Kidney (tissue), 14 donors: Measurements from ENCODE around the gene MLXIPL. TPM values are rescaled to one million over a fixed set of nuclear protein-coding genes. Genes with fewer than 3 reads are reported as not detected.

ENCODE experiments used
- DNase-seq, 5 donors: peaks; one replicate each; pipeline ENCODE4 v3.0.0-alpha.2; 2013 to 2020
- FAIRE-seq: peaks from 2 replicates; lab custom pipeline; 2012; peaks lifted over from hg19 to GRCh38; lab: Jason Lieb, UNC
- H3K27ac ChIP-seq, 2 donors: one replicate each; pipeline ENCODE4 v1.7.0; 2013; ENCODE audit warnings: low read depth in 2 of 2, low read length in 2 of 2, inconsistent platforms in 1 of 2
- H3K27me3 ChIP-seq: one replicate; pipeline ENCODE4 v1.7.1; 2013; ENCODE audit warnings: low read length, inconsistent platforms; ENCODE audit not compliant: control insufficient read depth, insufficient read depth
- H3K36me3 ChIP-seq, 3 donors: one replicate each; pipeline versions ENCODE4 v1.7.0 to v1.7.1; 2013; ENCODE audit warnings: low read length in 3 of 3, control low read depth in 1 of 3, inconsistent platforms in 1 of 3; ENCODE audit not compliant: insufficient read depth in 3 of 3, control insufficient read depth in 2 of 3
- H3K4me1 ChIP-seq, 3 donors: one replicate each; pipeline versions ENCODE4 v1.7.0 to v1.7.1; 2013; ENCODE audit warnings: low read length in 3 of 3, inconsistent platforms in 1 of 3, low read depth in 1 of 3; ENCODE audit not compliant: control insufficient read depth in 2 of 3, insufficient read depth in 2 of 3
- H3K4me3 ChIP-seq, 3 donors: one replicate each; pipeline versions ENCODE4 v1.7.0 to v1.8.1; 2013; ENCODE audit warnings: low read length in 3 of 3, control low read depth in 1 of 3, inconsistent platforms in 1 of 3
- H3K9ac ChIP-seq, 3 donors: one replicate each; pipeline versions ENCODE4 v1.7.0 to v1.7.1; 2013; ENCODE audit warnings: low read length in 3 of 3, control low read depth in 1 of 3, inconsistent platforms in 1 of 3
- H3K9me3 ChIP-seq, 3 donors: one replicate each; pipeline versions ENCODE4 v1.7.0 to v1.7.1; 2013; ENCODE audit warnings: low read length in 3 of 3, control low read depth in 1 of 3, inconsistent platforms in 1 of 3; ENCODE audit not compliant: control insufficient read depth in 2 of 3, insufficient read depth in 1 of 3
- intact Hi-C: fragments of 100-400 bp; cut with DNase I; formaldehyde crosslinking; loops from one replicate; pipeline ENCODE4 v1.11.1; 2022
- polyA plus RNA-seq: library from polyadenylated mRNA; stranded (reverse); fragments of 350-450 nt; fragmentation: Illumina TruSeq; extraction: RNeasy Lipid Tissue Mini Kit (QIAGEN cat#74804); gene quantifications from one replicate; pipeline ENCODE4 v1.2.3, GENCODE V29; 2014; ENCODE audit warnings: low read depth, low replicate concordance; ENCODE audit not compliant: insufficient read depth
- total RNA-seq: library from RNA; stranded (reverse); fragmentation: NEBNext Ultra II Directional; extraction: Animal tissue kit (Norgen Biotek cat#: 25700); gene quantifications from one replicate; pipeline ENCODE4 v1.2.1, GENCODE V29; 2021
- TF ChIP-seq, protein P1 (sequence below): IDR thresholded peaks from 3 replicates; pipeline ENCODE4 v1.5.1; 2012; ENCODE audit warnings: mild to moderate bottlenecking, moderate library complexity, borderline replicate concordance; ENCODE audit not compliant: insufficient read depth; ENCODE audit errors: extremely low read depth
- donor health status: control.
- donor health status: control.
- donor health status: control.
- donor health status: control.
- donor health status: control.
- donor health status: DM: yes; HTN: yes; CAD: no.
- donor health status: Normal renal cell carcinoma (clear cell type).

MLXIPL gene
- total and polyA plus RNA-seq, 2 donors from 2014 or later, result 26.2 to 27.9 TPM

DNA sequence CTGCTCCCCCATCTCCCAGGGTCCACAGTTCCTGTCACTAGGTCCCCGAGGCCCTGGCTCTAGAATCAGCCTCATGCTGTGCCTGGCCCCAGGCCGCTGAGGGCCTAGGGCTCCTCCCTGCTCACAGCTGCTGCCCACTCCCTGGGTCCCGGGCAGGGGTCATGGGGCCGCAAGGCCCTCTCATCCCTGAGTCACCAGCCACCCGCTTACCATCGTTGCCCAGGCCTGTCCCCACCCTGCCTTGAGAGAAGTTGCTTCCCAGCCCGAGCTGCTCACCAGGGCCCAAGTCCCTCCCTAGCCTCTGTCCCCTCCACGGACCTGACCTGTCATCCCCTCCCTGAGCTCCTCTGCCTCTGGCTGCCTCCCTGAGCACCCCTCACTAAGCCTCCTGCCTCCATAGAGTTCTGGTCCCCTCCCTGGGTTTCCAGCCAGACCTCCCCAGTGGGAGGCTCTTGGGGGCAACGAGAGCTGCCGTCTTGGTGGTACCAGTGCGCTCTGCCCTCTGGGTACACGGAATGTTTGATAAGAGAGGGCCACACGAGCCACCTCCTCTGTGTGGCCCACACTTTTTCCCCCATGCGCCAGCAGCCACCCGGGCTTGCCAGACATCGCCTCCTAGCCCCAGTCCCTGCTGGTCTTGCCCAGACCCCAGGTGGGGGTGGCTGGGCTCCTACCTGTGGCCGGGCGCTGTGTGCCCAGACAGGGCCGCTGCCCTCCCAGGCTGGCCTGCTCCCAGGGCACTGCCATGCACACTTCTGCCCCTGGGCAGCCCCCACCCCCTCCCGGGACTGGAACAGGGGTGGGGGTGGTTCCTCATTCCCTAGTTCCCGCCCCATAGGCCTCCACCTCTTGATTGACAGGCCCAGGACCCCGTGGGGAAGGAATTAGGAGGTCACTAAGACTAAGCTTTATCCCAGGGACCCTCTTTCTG lies 21.3 kb downstream of the MLXIPL start:
- no peak overlapping the region for H3K9ac ChIP-seq
- TF ChIP-seq, protein P1, sequence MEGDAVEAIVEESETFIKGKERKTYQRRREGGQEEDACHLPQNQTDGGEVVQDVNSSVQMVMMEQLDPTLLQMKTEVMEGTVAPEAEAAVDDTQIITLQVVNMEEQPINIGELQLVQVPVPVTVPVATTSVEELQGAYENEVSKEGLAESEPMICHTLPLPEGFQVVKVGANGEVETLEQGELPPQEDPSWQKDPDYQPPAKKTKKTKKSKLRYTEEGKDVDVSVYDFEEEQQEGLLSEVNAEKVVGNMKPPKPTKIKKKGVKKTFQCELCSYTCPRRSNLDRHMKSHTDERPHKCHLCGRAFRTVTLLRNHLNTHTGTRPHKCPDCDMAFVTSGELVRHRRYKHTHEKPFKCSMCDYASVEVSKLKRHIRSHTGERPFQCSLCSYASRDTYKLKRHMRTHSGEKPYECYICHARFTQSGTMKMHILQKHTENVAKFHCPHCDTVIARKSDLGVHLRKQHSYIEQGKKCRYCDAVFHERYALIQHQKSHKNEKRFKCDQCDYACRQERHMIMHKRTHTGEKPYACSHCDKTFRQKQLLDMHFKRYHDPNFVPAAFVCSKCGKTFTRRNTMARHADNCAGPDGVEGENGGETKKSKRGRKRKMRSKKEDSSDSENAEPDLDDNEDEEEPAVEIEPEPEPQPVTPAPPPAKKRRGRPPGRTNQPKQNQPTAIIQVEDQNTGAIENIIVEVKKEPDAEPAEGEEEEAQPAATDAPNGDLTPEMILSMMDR, result no peak

DNA sequence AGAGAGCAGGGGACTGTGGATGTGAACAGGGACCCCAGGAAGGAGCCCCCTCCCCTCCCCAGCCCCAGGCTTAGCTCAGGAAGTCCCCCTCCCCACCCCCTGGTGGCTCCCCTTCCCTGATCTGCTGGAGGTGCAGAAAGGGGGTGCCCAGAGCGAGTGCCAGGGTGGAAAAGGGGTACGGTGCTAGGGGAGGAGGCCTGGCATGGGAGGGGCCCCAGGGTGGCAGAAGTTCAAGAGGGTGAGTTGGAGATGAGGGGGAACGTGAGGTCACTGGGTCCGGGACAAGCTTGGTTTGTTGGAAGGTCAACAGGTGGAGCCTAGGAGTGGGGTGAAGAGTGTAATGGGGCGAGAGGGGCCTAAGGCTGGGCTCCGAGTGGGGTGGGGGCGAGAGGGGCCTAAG lies 24.4 kb downstream of the MLXIPL start:
- Histone ChIP-seq H3K27me3 (no peaks in the 10 kb centered on the region), H3K36me3 (no peaks in the 10 kb centered on the region), H3K9me3 (no peaks in the 10 kb centered on the region), H3K27ac (no peak overlapping the region), H3K4me1 (no peaks in the 10 kb centered on the region), H3K9ac (no peak overlapping the region), H3K4me3 (no peak overlapping the region)
- TF ChIP-seq, protein P1, result no peak
- intact Hi-C loops, result no loop called here
- DNase-seq (no peak), FAIRE-seq (no peak)

More for the DNA sequence above, 21.3 kb downstream of the MLXIPL start:
- Histone ChIP-seq H3K27me3 (no peaks in the 10 kb centered on the region), H3K36me3 (no peaks in the 10 kb centered on the region), H3K9me3 (no peaks in the 10 kb centered on the region), H3K4me1 (no peaks in the 10 kb centered on the region), H3K27ac (no peak overlapping the region), H3K4me3 (no peak overlapping the region)
- intact Hi-C loops, result no loop called here
- FAIRE-seq (no peak), DNase-seq (no peak)

GRCh38 chr7:73599151-73599882 lies 25.0 kb downstream of the MLXIPL start:
- no peaks in the 10 kb centered on the region for H3K36me3 ChIP-seq
- no peak for DNase-seq
- no peak for FAIRE-seq
- TF ChIP-seq, protein P1, result no peak
- no peaks in the 10 kb centered on the region for H3K27me3 ChIP-seq
- no peaks in the 10 kb centered on the region for H3K9me3 ChIP-seq
- H3K4me3 ChIP-seq, result no peak overlapping the region
- no peak overlapping the region for H3K9ac ChIP-seq
- no peaks in the 10 kb centered on the region for H3K4me1 ChIP-seq
- no peak overlapping the region for H3K27ac ChIP-seq
- intact Hi-C loops, result no loop called here
